ENCODE results near the gene MED22.
A peak's percentile ranks its signal among the peaks of the same experiment; 100 is the strongest.

Gene MED22

GRCh38 chr9:133356391-133357091 is 8.6 kb upstream of the MED22 start, which contains the start of the genes SURF1 and SURF2:
TSS of gene SURF1 (minus strand) at chr9:133356487. CDS start at chr9:133356453, 34 bp downstream.
TSS of gene SURF2 (plus strand) at chr9:133356550. CDS start at chr9:133356593, 43 bp downstream.
- peak; percentile 58; the same call in 1 of the 2 replicates for TF ChIP-seq TAF1 (IDR thresholded peaks at IDR 0.05; ENCODE audit: borderline replicate concordance, insufficient read depth, low read length)
- peak; percentile 80 for TF ChIP-seq POLR2AphosphoS5 (IDR thresholded peaks at IDR 0.05; ENCODE audit: low read depth, low read length)
- no peak for TF ChIP-seq FOXP2 (optimal IDR thresholded peaks at IDR 0.05; ENCODE audit: borderline replicate concordance, extremely low read depth, extremely low read length, insufficient read depth)
- TF ChIP-seq SIN3A (IDR thresholded peaks at IDR 0.05; ENCODE audit: borderline replicate concordance, insufficient read depth, low read length), result peak; percentile 39; the same call in 1 of the 2 replicates

- no peak for TF ChIP-seq POLR2AphosphoS5 (IDR thresholded peaks at IDR 0.05; ENCODE audit: low read depth, low read length)
- no peak for TF ChIP-seq TAF1 (IDR thresholded peaks at IDR 0.05; ENCODE audit: borderline replicate concordance, insufficient read depth, low read length)
- TF ChIP-seq SIN3A (IDR thresholded peaks at IDR 0.05; ENCODE audit: borderline replicate concordance, insufficient read depth, low read length), result no peak
- TF ChIP-seq REST (IDR thresholded peaks at IDR 0.05; ENCODE audit: insufficient read depth in 1 of 2, low read depth in 2 of 2, low read length in 2 of 2), result no peak
- no peak for TF ChIP-seq FOXP2 (optimal IDR thresholded peaks at IDR 0.05; ENCODE audit: borderline replicate concordance, extremely low read depth, extremely low read length, insufficient read depth)
Measured at GRCh38 chr9:133355881-133356357, 8.0 kb upstream of the MED22 start.

GRCh38 chr9:133354766-133355165 is 6.8 kb upstream of the MED22 start:
- TF ChIP-seq FOXP2 (optimal IDR thresholded peaks at IDR 0.05; ENCODE audit: borderline replicate concordance, extremely low read depth, extremely low read length, insufficient read depth), result no peak
- TF ChIP-seq SIN3A (IDR thresholded peaks at IDR 0.05; ENCODE audit: borderline replicate concordance, insufficient read depth, low read length), result no peak
- TF ChIP-seq REST (IDR thresholded peaks at IDR 0.05; ENCODE audit: insufficient read depth in 1 of 2, low read depth in 2 of 2, low read length in 2 of 2), result no peak
- TF ChIP-seq POLR2AphosphoS5 (IDR thresholded peaks at IDR 0.05; ENCODE audit: low read depth, low read length), result no peak
- TF ChIP-seq TAF1 (IDR thresholded peaks at IDR 0.05; ENCODE audit: borderline replicate concordance, insufficient read depth, low read length), result no peak

- TF ChIP-seq SIN3A (IDR thresholded peaks at IDR 0.05; ENCODE audit: borderline replicate concordance, insufficient read depth, low read length) (no peak), REST (IDR thresholded peaks at IDR 0.05; ENCODE audit: insufficient read depth in 1 of 2, low read depth in 2 of 2, low read length in 2 of 2) (no peak), POLR2AphosphoS5 (IDR thresholded peaks at IDR 0.05; ENCODE audit: low read depth, low read length) (no peak), FOXP2 (optimal IDR thresholded peaks at IDR 0.05; ENCODE audit: borderline replicate concordance, extremely low read depth, extremely low read length, insufficient read depth) (no peak), TAF1 (IDR thresholded peaks at IDR 0.05; ENCODE audit: borderline replicate concordance, insufficient read depth, low read length) (no peak)
Measured at GRCh38 chr9:133353548-133353947, 5.6 kb upstream of the MED22 start.

- no peak for TF ChIP-seq POLR2AphosphoS5 (IDR thresholded peaks at IDR 0.05; ENCODE audit: low read depth, low read length)
- TF ChIP-seq REST (IDR thresholded peaks at IDR 0.05; ENCODE audit: insufficient read depth in 1 of 2, low read depth in 2 of 2, low read length in 2 of 2), result no peak
- TF ChIP-seq TAF1 (IDR thresholded peaks at IDR 0.05; ENCODE audit: borderline replicate concordance, insufficient read depth, low read length), result no peak
- no peak for TF ChIP-seq SIN3A (IDR thresholded peaks at IDR 0.05; ENCODE audit: borderline replicate concordance, insufficient read depth, low read length)
- no peak for TF ChIP-seq FOXP2 (optimal IDR thresholded peaks at IDR 0.05; ENCODE audit: borderline replicate concordance, extremely low read depth, extremely low read length, insufficient read depth)
Measured at GRCh38 chr9:133352635-133353340, 4.9 kb upstream of the MED22 start.

Measured in PFSK-1 (cell line).